GM18861 (cell line): Measurements from ENCODE around the gene EYA4.
"Not testable (repeated sequence)": the region's sequence is repeated elsewhere in the genome, so short reads cannot be mapped to it uniquely, and the experiment has no call there.

Experiments
- ATAC-seq: cut with Tn5 transposase; IDR thresholded peaks from one replicate; pipeline ENCODE4 v1.9.1; 2021; ENCODE audit not compliant: unreplicated experiment

Gene EYA4

DNA sequence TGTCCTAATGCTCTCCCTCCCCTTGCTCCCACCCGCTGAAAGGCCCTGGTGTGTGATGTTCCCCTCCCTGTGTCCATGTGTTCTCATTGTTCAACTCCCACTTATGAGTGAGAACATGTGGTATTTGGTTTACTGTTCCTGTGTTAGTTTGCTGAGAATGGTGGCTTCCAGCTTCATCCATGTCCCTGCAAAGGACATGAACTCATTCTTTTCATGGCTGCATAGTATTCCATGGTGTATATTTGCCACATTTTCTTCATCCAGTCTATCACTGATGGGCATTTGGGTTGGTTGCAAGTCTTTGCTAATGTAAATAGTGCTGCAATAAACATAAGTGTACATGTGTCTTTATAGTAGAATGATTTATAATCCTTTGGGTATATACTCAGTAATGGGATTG is 313.0 kb downstream of the EYA4 start:
- ATAC-seq = not testable (repeated sequence)

DNA sequence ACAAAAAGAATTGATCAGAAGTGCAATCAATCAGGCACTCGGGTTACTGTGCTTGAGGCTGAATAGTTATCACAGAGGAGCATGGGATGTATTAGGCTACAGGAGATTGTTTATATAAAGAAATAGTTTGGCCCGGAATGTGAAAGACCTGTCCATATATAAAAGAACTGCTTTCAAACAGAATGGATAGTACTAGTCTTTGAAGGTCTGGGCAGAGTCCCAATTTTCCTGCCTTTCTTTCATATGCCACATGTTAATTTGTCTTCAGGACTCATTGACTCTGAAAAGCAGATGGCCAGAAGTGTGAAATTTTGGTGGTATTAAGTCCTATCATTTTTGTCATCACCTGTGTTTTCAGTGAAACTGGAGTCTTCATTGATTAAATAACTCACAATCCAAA is 314.5 kb downstream of the EYA4 start:
- no peak for ATAC-seq

- ATAC-seq = no peak
Measured at GRCh38 chr6:133559926-133560325, 318.8 kb downstream of the EYA4 start.

DNA sequence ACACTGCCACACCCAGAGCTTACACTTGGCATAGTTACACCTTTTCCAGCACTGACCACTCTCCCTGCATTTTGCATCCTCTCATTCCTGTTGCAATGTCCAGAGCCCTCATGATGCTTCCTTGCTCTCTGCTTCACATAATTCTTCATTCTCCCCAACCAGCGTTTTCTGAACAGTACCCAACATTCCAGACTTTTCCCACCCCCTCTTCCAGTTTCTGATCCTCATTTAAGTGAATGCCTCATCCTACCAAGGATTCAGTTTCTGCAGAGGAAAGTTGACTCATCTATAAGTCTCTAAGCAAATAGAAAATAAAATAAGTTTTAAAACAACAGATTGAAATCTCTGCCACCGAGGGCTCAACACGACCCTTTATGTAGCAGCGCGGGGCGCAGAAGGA is 326.5 kb downstream of the EYA4 start:
- no peak for ATAC-seq

DNA sequence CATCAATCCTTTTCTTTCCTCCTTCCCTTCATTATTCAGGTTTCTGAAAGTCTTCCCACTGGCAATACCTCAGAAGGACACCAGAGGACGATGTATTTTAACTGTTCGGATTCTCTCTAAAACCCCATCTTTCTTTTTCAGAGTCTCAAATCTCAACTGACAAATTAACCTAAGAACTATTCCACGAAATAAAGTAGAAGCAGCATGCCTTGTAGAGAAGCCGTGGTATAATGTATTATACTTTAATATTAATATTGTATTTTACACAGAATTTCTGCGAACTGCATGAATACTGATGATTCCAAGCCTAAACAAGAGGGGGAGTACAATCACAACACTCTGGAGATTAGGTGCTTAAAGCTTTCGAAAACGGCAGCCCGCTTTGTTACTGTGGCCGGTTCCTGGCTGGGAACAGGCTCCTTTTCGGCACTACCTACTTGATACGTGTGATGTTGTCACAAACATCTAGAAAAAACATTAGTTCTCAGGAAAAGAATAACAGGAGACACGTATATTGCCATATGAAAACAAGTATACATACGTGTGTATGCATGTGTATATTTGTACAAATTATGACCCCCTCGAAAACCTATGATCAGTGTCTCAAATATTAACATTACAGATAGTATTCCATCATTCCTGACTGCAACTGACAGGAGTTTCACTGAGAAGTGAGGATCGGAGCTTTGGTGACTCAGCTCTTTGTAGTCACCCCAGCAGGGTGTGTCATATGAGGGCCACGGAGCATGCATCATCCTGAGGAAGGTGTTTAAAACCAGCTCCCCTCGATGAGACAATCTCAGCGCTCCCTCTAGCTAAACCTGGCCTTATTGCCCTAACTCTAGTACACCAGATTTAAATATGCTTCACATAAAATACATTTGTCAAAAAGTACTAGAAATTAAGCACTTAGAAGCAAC is 328.1 kb downstream of the EYA4 start:
- ATAC-seq = peak; percentile 50

GRCh38 chr6:133571681-133572080 is 330.5 kb downstream of the EYA4 start:
- ATAC-seq = no peak

GRCh38 chr6:133577851-133578250 is 336.7 kb downstream of the EYA4 start:
- ATAC-seq = no peak
